Activated gamma-delta T cell (primary cell): ENCODE data around the gene LINS1.
A peak's percentile ranks its signal among the peaks of the same experiment; 100 is the strongest.
"Not testable (repeated sequence)": the region's sequence is repeated elsewhere in the genome, so short reads cannot be mapped to it uniquely, and the experiment has no call there.

ENCODE experiments used
- DNase-seq: peaks from one replicate; lab custom pipeline; 2025; lab: John Stamatoyannopoulos, UW

LINS1 gene

DNA sequence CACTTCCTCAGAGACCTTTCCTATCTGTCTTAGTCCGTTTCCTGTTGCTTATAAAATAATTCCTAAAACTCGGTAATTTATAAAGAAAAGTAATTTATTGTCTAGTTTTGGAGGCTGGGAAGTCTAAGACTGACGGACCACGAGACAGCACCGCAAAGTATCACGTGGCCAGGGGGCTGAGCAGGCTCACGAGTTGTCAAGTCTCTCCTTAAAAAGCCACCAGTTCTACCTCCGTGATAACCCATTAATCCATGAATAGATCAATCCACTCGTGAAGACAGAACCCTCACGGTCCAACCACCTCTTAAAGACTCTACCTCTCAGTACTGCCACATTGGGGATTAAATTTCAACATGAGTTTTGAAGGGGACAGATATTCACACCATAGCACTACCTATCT lies 821 bp downstream of the LINS1 start:
- DNase-seq, result peak; percentile 11

DNA sequence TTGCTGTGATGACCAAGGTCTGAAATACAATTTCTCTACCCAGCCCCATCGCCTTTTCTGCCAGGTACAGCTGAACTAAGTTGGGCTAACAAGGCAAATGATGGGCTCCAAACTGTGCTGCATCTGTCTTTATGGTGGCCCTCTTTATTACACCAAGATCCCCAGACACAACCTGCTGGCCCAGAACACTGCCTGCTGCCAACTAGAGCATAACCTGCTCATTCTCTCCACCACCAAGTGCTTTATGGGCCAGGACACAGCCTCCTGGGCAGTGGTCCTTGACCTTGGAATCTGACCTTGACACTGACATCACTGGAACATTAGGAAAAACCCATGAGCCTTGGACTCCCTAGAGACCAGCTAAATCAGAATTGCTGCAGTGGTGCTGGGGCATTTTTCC lies 3.3 kb downstream of the LINS1 start:
- DNase-seq, result no peak

DNA sequence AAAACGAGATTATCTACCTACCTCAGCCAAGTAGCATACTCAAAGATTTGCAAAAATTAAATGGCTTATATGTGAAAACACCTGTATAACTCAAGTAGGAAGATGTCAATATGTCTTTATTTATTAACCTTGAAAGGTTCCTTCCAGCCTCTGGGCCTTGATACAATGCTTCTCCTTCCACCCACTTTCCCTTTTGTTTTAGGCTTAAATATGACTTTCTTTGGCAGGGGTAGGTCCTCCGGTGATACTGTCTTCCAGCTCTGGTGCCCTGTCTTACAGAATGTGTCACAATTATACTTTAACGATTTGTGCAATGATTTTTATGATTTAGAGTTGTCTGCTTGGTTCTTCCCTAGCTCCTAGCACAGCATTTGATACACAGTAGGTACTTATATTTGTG lies 4.1 kb downstream of the LINS1 start:
- no peak for DNase-seq

DNA sequence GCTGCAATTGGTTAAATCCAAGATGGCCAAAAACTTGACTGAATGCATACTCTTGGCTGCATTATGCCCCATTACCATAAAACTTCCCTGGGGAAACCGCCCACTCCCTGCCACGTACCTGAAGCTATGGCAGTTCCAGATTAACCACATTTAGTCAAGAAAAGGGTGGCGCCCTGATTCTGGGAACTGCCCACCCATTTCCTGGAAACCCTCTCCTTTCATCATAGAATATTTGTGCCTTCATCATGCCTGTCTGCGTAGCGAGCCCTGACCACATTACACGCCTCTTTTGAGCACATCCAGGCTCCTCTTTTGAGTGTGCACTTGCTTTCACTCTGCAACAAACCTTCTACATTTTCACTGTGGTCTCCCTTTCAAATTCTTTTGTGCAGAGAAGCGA lies 5.2 kb downstream of the LINS1 start:
- DNase-seq, result no peak

DNA sequence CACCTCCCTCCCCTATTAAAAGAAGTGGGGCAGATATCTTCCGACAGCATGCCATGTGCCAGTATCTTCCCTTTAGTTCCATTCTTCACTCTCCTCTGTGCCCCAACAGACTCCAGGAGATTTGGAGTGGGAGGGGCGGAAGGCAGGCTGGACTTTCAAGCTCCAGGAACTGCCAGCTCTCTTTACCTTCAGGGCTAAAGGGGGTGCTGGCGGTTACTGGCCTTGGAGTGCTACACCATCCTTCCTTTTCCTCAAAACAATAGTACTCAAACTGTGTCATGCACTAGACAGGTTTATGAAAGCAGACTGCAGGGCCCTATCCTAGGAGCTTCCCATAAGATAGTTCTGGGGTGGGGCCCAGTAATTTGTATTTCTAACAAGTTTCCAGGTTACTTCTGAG lies 6.0 kb downstream of the LINS1 start:
- DNase-seq, result no peak

DNA sequence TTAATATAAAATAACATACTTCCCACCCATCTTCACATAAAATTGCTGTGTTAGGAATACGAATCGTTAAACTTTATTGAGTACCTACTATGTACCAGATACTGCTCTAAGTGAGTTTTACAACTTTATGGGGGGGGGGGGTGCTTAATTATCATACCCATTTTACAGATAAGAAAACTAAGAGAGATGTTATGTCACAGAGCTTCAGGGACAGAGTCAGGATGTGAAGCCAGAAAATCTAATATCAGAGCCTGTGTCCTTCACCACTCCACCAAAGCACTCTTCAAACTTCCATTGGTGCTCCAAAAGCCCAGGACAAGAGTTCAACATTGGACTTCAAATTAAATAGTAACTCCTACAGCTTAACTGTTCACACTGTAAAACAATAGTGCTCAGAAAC lies 8.6 kb downstream of the LINS1 start:
- DNase-seq, result no peak

DNA sequence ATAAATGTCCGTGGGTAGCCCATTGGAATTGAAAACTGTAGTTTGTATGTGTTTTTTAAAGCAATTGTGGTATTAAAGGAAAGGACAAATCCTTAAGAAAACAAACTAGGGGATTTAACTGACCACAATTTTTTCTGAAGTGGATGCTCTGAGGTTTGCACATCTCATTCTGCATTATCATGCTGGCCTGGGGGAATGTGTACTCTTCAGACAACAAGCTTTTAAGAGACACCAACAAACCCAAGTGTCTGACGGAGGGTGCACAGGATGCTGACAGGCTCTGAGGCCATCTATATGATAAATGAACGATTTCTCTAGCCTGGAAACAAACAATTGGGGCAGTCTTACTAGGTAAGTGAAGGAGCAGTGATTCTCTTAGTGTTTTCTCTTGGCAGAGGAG lies 9.1 kb downstream of the LINS1 start:
- DNase-seq, result no peak

DNA sequence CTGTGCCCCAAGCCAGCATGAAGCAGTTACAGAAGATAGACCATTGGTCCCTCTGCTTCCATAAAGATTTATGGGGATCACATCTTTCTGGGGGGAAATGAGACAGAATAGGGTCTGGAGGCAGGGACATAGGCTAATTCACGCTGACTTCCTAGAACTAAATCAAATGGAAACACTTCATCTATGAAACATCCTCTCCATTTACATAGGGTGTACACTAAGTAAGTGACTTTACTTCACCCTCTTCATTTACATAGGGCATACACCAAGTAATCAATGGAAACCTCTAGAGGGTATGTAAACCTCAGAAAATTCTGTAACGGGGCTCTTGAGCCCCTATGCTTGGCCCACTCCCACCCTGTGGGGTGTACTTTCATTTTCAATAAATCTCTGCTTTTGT lies 10.1 kb downstream of the LINS1 start:
- no peak for DNase-seq

DNA sequence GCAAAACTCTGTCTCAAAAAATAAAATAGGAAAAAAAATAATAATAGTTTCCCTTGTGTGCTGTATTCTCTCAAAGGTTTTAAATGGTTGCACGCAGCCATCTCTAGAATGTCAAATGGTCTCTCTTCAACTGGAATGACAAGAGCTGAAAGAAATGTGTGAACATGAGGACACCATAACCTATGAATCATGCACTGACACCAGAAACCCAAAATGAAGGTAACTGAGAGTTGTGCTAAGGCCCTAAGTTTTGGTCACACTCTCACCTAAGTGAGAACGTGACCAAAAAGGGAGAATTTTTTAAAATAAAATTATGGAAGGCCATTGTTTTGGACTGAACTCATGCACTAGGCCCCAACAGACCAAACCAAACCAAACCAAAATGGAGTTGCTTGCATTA lies 10.8 kb downstream of the LINS1 start:
- not testable (repeated sequence) for DNase-seq

DNA sequence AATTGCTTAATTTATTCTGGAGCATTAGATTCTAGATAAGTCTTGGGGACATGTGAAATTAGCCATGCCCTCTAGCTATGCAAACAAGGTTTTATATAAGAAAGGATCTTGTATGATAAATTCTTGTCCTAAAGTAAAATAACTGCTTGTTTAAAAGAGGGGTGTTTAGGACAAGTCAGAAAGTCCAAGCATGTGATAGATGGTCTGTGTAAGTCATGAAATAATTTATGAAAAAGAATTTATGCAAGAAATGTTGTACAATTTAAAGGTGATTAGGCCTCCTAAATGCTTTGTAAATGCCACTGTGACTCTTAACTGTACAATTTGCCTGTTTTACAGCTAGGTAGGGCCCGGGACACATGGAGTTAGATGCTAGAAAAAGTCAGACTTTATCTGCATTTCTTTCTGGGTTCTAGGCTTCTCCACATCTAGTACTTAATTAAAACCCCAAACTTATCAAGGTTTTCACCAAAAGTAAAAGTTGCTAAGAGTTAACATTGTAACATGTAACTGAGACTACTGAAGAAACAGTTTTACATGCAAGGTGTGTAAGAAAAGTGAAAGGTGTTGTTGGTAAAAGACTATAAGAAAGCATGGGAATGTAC lies 13.2 kb downstream of the LINS1 start:
- no peak for DNase-seq

DNA sequence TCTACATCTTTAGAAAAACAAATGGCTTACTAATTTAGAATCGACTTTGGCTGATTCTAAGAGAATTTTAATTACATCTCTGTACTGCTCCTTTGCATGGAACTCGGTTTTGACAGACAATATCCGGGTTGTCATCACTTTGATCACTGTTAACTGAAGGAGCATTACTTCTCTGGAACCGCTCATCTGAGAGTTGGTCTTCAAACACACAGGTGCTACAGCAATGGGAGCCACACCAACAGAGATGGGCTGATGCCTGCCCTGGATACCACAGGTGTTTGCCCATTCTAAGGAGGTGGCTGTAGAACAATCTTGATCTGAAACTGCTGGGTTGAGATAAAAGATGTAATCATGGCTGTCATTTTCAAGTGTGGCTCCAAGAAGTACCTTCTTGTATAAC lies 21.6 kb downstream of the LINS1 start:
- DNase-seq, result no peak

DNA sequence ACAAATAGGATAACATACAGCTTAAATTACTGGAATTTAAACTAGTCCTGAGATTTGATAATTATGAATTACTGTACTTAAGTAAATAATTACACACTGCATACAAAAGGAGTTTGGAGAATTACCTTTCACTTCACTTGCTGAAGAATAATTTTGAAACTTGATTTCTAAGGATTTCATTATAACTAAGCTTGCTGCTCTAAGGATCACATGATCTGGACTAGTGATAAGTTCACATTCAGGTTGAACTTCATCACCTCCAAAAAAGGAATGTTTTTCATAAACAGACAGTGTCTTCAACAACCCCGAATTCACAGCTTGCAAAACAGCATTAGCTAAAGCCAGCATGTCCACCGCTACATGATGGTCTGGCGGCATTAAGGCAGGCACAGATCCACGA lies 28.5 kb downstream of the LINS1 start:
- no peak for DNase-seq

DNA sequence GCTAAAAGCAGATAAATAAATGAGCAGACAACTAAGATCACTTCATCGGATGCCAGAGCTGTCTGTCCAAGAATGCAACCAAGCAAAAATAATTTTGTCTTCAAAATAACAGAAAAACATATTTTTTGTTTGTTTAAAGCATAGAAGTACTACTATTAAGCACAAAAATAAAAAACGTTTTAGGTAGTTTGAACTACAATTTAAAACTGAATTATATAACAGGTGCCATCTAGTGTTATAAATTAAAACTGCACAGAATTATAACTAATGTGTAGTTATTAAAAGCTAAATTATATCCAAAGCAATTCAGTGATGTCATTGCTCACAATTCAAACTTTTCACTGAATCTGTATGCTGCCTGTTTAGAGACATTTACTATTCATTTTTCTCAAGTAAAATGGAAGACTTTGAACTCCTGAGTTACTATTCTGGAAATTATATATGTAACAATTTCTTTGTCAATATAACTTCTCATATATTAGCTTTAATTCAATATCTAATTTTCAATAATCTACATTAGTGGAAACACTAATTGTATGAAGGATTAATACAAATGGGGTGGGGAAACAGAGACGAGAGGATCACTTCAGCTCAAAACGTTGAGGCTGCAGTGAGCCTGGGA lies 29.5 kb downstream of the LINS1 start:
- DNase-seq, result no peak

DNA sequence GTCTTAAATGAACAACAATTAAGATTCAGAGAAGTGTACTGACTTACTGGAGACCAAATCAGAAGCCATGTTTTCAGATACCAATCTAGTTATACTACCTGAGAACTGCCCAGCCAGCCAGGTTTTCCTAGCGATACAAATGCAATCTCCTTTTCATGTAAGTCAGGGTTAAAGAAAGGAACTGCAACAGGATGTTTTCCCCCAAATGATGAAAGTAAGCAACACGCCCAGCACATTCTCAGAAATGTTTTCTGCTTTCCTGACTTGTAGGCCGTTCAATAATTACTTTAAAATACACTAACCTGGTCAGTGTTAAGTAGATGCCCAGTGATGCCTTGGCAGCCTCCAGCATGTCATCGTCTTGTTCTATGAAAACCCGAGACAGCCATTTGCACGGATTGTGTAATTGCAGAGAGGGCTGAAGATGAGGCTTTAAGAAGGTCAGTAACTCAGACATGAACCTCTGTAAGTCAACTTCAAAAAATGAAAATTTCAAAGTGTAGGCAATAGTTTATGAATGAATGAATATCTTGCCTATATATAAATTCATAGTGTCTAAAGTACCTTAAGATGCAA lies 30.3 kb downstream of the LINS1 start:
- DNase-seq, result no peak

DNA sequence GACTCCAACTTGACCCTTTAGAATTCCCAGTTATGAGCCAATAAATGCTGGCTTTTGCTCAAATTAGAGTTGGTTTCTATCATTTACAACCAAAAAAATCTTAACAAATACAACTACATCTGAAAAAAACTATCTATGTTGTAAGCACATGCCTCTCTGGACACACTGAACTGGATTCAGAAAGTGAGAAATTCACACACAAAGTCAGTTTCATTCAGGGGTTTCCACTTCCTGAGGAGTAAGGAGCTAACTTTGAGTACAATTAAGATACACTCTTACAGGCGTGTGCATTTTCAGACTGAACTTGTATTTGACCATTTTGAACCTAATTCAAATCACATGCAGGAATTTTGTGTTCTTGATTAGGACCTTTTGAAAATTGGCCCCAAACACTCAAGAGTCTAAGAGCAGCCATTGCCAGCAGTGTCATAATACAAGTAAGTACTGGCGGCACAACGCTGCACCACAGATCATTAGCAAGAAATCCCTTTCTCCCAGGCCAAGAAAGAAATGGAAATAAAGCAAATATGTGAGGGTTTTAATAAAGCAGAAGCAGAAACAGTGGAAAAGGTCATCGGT lies 31.2 kb downstream of the LINS1 start:
- DNase-seq, result no peak

DNA sequence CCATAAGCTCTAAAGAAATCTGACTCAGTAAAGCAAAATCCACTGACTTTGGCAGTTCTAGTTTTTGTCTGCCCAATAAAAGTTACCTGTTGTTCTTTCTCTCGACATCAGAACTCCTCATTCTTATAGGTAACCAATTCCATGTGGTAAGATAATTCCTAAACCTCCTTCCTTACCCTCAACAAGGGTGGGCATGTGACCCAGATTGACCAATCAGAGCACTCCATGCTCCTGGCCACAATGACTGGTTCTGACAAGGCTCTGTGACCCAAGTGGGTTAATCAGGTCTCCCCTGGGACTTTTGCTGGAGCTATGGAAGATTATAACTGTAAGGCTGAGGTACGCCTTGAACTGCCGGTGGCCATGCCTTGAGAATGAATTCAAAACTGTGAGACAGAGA lies 31.7 kb downstream of the LINS1 start:
- DNase-seq, result no peak

DNA sequence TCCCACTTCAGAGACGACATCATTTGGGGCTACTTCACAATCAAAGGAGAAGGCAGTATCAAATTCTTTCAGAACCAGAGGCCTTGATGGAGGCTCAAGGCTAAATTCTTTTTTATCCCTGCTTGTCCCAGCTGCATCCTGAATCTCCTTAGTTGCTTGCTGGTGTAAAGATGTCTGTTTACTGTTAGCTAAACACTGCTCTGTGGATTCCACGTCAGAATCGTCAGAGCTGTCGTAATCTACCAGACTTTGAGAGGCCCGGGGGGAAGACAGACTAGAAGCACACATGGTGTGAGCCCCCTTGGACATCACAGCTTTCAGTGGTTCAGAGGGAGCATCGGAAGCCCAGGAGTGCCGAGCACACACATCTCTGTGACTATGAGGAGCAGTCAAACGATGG lies 32.6 kb downstream of the LINS1 start:
- no peak for DNase-seq

DNA sequence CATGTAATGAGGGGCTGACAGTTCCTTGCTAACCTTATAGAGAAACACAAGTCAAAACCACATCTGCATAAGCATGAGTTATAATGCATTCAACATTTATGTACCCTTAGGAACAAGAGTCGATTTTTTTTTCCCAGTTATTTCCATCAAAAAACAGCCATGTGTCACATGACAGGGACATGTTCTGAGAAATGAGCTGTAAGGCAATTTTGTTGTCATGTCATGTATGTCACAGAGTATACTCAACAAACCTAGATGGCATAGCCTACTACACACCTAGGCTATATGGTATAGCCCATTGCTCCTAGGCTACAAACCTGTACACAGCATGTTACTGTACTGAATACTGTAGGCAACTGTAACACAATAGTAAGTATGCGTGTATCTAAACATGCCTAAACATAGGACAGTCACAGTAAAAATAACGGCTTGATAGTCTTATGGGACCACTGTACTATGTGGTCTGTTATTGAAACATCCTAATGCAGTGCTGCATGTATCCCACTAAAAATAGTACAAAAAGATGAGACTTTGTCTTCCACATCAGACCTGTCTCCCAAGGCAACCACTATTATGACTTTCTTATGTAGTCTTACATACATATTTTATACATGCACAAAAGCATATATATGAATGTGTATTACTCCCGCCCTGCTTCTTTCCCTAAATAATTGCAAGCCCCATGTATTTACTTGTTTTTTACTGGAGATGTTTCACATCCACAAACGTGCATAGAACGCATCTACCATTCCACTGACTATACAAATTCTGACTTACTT lies 34.9 kb downstream of the LINS1 start:
- DNase-seq, result no peak

DNA sequence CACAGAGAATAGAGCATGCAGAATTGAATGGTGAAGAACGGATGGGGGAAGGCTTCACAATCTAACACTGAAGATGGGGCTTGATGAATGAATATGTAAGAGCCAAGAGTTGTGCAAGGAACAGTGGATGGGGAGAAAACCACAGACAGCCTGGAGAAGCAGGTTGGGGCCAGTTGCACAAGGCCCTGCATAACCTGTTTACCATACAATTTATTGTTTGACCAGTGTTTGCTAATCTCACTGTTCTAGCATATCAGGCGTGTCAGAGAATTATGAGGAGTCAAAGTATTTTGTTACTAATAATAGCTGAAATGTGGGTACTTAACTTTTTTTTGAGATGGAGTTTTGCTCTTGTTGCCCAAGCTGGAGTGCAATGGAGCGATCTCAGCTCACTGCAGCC lies 36.4 kb downstream of the LINS1 start:
- DNase-seq, result no peak

DNA sequence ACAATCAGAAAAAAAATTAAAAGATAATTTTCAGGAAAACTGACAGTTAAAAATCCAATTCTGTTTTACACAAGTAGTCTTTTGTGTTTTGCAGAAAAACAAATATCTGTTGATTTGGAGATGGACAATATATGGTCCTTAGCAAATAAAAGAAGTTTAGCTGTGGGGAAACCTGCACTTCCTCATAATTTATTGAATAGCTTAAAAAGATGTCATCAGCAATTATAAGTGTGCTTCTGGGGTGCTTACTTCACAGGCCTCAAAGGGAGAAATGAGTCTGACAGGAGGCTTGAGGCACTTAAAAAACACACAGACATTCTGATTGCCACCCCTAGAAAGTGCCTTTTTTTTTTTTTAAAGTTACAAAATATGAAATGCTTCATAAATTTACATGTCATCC lies 41.7 kb downstream of the LINS1 start:
- no peak for DNase-seq

DNA sequence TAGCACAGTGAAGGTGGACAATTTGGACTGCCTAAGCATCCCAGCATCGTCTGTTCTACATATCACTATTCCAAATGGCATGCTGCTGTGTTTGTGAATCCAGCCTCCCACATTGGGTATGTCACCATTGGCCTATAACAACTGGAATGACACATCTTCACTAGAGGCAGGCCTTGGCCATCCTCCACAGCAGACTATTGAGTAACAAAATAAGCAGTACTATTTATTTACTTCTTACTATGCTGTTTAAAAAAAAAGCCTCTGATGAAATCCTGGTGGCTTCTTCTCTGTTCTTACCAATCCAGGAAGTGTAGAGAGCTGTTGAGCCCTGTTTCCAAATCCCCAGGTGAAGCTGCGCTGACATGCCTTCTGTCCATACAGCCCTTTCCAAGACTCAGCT lies 42.7 kb downstream of the LINS1 start:
- DNase-seq, result no peak

DNA sequence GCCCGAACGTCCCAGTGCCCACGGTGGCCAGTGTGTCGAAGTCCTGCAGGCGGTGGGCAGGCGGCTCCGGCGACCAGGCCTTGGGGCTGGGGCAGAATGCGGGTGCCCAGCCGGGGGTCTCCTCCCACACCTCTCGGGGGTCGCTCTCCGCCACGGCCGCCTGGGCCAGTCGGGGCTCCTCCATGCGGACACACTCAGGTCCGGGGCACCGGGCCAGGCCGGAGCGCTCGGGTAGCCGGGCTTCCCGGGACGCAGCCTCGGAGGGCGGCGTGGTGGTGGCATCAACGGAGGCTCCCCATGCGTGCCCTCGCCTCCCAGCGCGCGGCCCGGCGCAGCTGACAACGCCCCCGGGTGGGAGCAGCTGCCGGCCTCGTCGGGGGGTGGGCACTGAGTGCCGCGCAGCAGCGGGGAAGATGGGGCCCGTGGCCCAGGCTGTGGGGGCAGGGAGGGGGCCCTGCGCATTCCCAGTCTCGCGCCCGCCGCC lies 43.2 kb downstream of the LINS1 start:
- peak; percentile 15 for DNase-seq

DNA sequence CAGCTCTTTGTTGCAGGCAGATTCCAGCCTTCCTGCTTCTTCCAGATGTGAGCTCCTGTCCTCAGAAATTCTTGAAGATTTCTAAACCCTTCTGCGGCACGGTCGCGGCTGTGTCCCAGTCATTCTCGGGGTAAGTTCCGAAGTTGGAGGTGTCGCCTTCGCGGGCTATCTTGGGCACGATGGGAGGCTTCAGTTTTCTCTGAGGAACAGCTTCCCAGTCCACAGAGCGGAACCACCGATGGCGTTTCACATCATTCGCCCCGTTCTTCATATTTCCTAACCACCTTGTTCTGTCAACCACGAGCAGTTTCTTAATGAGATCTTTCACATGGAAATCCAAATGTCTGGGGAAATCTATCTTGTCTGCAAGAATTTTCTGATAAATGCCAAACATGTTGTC lies 48.5 kb downstream of the LINS1 start:
- no peak for DNase-seq
